Astrocyte (in vitro differentiated cells and primary cell): Measurements from ENCODE around the gene RABEP2. TPM values are rescaled to one million over a fixed set of nuclear protein-coding genes. Genes with fewer than 3 reads are reported as not detected.
A peak's percentile ranks its signal among the peaks of the same experiment; 100 is the strongest.

Source experiments
- DNase-seq: peaks from one replicate; pipeline ENCODE4 v3.0.0-alpha.2; 2010; ENCODE audit warnings: low read depth
- FAIRE-seq: peaks from 2 replicates; lab custom pipeline; 2011; peaks lifted over from hg19 to GRCh38; lab: Jason Lieb, UNC
- H2AFZ ChIP-seq: 2 replicates; pipeline ENCODE4 v1.6.0; 2012; ENCODE audit warnings: low read depth, low read length, inconsistent platforms
- H3K27ac ChIP-seq: 2 replicates; pipeline ENCODE4 v1.5.1; 2011; ENCODE audit warnings: low read depth, low read length, inconsistent platforms
- H3K27me3 ChIP-seq: 2 replicates; pipeline ENCODE4 v1.6.0; 2011; ENCODE audit warnings: low read length, inconsistent platforms; ENCODE audit not compliant: insufficient read depth
- H3K36me3 ChIP-seq: 2 replicates; pipeline ENCODE4 v1.5.1; 2011; ENCODE audit warnings: low read length, inconsistent platforms; ENCODE audit not compliant: insufficient read depth
- H3K4me1 ChIP-seq: 2 replicates; pipeline ENCODE4 v1.5.1; 2011; ENCODE audit warnings: low read length, inconsistent platforms; ENCODE audit not compliant: insufficient read depth
- H3K4me2 ChIP-seq: 2 replicates; pipeline ENCODE4 v1.6.0; 2012; ENCODE audit warnings: low read length, inconsistent platforms
- H3K4me3 ChIP-seq: 2 replicates; pipeline ENCODE4 v1.5.1; 2011; ENCODE audit warnings: low read depth, mild to moderate bottlenecking, low read length, inconsistent platforms; ENCODE audit not compliant: insufficient read depth
- H3K79me2 ChIP-seq: 2 replicates; pipeline ENCODE4 v1.6.0; 2012; ENCODE audit warnings: mild to moderate bottlenecking, low read length, inconsistent platforms; ENCODE audit not compliant: insufficient read depth
- H3K9ac ChIP-seq: 2 replicates; pipeline ENCODE4 v1.6.0; 2012; ENCODE audit warnings: mild to moderate bottlenecking, low read length, inconsistent platforms
- H3K9me3 ChIP-seq: 2 replicates; pipeline ENCODE4 v1.5.1; 2012; ENCODE audit warnings: low read depth, mild to moderate bottlenecking, low read length, inconsistent platforms; ENCODE audit not compliant: insufficient read depth
- H4K20me1 ChIP-seq: 2 replicates; pipeline ENCODE4 v1.6.0; 2012; ENCODE audit warnings: low read length, inconsistent platforms; ENCODE audit not compliant: insufficient read depth
- H3K27ac Mint-ChIP-seq: one replicate; pipeline ENCODE4 v1.8.0; 2021; ENCODE audit warnings: mild to moderate bottlenecking, mixed read lengths; ENCODE audit not compliant: unreplicated experiment
- H3K27me3 Mint-ChIP-seq: one replicate; pipeline ENCODE4 v1.8.0; 2021; ENCODE audit warnings: low read depth, mixed read lengths; ENCODE audit not compliant: unreplicated experiment
- H3K36me3 Mint-ChIP-seq: one replicate; pipeline ENCODE4 v1.8.0; 2021; ENCODE audit warnings: low read depth, mixed read lengths; ENCODE audit not compliant: unreplicated experiment
- H3K4me1 Mint-ChIP-seq: one replicate; pipeline ENCODE4 v1.8.0; 2021; ENCODE audit warnings: low read depth, mixed read lengths; ENCODE audit not compliant: unreplicated experiment
- H3K4me3 Mint-ChIP-seq: one replicate; pipeline ENCODE4 v1.8.0; 2021; ENCODE audit warnings: mild to moderate bottlenecking, moderate library complexity, mixed read lengths; ENCODE audit not compliant: unreplicated experiment
- H3K9me3 Mint-ChIP-seq: one replicate; pipeline ENCODE4 v1.8.0; 2021; ENCODE audit warnings: mild to moderate bottlenecking, mixed read lengths; ENCODE audit not compliant: unreplicated experiment
- EZH2 ChIP-seq: IDR thresholded peaks from 2 replicates; pipeline ENCODE4 v1.6.1; 2012; ENCODE audit warnings: mild to moderate bottlenecking, low read length, inconsistent platforms; ENCODE audit not compliant: insufficient read depth
- total RNA-seq: library from RNA; stranded (reverse); gene quantifications from 2 replicates; pipeline ENCODE4 v1.2.1, GENCODE V29; 2021
- TF ChIP-seq, protein P1 (sequence below): IDR thresholded peaks from 2 replicates; pipeline ENCODE4 v1.5.1; 2011; ENCODE audit warnings: low read depth, mild to moderate bottlenecking, inconsistent platforms, low read length, moderate library complexity; ENCODE audit not compliant: insufficient read depth

The RABEP2 gene
- total RNA-seq, 1 donor from 2014 or later, result 19.4 TPM

DNA sequence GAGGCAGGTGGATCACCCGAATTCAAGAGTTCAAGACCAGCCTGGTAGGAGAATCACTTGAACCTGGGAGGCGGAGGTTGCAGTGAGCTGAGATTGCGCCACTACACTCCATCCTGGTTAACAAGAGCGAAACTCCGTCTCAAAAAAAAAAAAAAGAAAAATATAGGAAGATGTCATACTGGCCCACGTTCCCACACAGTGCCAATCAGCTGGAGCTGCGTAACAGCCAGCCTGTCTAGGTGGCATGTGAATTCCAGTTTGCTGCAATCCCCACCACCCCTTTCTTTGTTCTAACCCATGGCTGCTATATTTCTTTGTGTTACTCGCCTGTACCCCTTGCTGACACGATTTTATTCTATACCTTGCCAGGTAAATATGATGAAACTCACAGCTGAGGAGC, 33.2 kb upstream of the RABEP2 start:
- H3K27me3 Mint-ChIP-seq, result no peaks in the 10 kb centered on the region
- Histone ChIP-seq H3K4me1 (no peaks in the 10 kb centered on the region), H4K20me1 (no peaks in the 10 kb centered on the region), H3K27me3 (no peaks in the 10 kb centered on the region), H3K36me3 (peaks cover 36% of the 10 kb centered on the region), H3K9ac (no peak overlapping the region), H2AFZ (no peak overlapping the region), H3K4me2 (no peak overlapping the region), H3K9me3 (no peaks in the 10 kb centered on the region), H3K27ac (no peak overlapping the region), H3K79me2 (peaks cover 4% of the 10 kb centered on the region), H3K4me3 (no peak overlapping the region)
- no peak for DNase-seq
- no peak for FAIRE-seq
- H3K36me3 Mint-ChIP-seq, result peaks cover 17% of the 10 kb centered on the region
- H3K4me1 Mint-ChIP-seq, result no peaks in the 10 kb centered on the region
- H3K9me3 Mint-ChIP-seq, result no peaks in the 10 kb centered on the region
- no peak overlapping the region for H3K27ac Mint-ChIP-seq
- no peak for TF ChIP-seq EZH2
- TF ChIP-seq, protein P1, sequence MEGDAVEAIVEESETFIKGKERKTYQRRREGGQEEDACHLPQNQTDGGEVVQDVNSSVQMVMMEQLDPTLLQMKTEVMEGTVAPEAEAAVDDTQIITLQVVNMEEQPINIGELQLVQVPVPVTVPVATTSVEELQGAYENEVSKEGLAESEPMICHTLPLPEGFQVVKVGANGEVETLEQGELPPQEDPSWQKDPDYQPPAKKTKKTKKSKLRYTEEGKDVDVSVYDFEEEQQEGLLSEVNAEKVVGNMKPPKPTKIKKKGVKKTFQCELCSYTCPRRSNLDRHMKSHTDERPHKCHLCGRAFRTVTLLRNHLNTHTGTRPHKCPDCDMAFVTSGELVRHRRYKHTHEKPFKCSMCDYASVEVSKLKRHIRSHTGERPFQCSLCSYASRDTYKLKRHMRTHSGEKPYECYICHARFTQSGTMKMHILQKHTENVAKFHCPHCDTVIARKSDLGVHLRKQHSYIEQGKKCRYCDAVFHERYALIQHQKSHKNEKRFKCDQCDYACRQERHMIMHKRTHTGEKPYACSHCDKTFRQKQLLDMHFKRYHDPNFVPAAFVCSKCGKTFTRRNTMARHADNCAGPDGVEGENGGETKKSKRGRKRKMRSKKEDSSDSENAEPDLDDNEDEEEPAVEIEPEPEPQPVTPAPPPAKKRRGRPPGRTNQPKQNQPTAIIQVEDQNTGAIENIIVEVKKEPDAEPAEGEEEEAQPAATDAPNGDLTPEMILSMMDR, result no peak
- H3K4me3 Mint-ChIP-seq, result no peak overlapping the region

DNA sequence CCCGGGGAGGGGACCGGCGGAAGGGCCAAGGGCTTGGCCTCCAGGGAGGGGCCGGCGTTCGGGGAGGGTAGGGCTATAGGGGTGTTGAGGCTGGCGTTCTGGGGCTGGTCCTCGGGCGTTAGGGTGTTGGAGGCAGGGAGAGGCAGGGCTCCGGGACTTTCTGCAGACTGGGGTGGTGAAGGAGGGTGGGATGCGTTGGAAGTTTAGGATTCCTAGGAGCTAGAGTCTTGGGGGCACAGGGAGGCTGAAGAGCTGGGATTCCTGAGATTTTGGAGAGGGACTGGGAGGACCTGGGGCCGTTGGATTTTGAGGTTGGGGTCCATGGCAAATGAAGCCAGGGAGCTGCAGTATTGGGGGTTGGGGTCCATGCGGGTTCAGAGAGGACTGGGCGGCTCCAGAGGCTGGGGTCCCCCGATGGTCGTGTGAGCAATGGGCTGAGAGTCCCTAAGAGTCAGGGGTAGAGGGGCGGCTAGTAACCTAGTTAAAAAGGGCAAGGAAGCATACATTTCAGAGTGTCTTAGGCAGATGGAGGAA, 26.4 kb upstream of the RABEP2 start:
- FAIRE-seq, result no peak
- Histone ChIP-seq H3K4me2 (peak overlapping the region; percentile 94), H2AFZ (peak overlapping the region; percentile 82), H3K27me3 (no peaks in the 10 kb centered on the region), H3K9me3 (no peaks in the 10 kb centered on the region), H3K9ac (peak overlapping the region; percentile 82), H3K36me3 (peaks cover 20% of the 10 kb centered on the region), H3K79me2 (peaks cover 27% of the 10 kb centered on the region), H3K27ac (peak overlapping the region; percentile 53), H3K4me1 (peaks cover 8% of the 10 kb centered on the region), H3K4me3 (peak overlapping the region; percentile 71), H4K20me1 (peaks cover 10% of the 10 kb centered on the region)
- H3K27me3 Mint-ChIP-seq, result peaks cover 5% of the 10 kb centered on the region
- peaks cover 5% of the 10 kb centered on the region for H3K4me1 Mint-ChIP-seq
- H3K9me3 Mint-ChIP-seq, result no peaks in the 10 kb centered on the region
- no peak for DNase-seq
- peaks cover 5% of the 10 kb centered on the region for H3K36me3 Mint-ChIP-seq
- peak overlapping the region; percentile 68 for H3K27ac Mint-ChIP-seq
- no peak for TF ChIP-seq EZH2
- TF ChIP-seq, protein P1, result no peak
- peak overlapping the region; percentile 90 for H3K4me3 Mint-ChIP-seq
